GM21737 (cell line): ENCODE measurements around the gene NXF2.
"Not testable (repeated sequence)": the region's sequence is repeated elsewhere in the genome, so short reads cannot be mapped to it uniquely, and the experiment has no call there.

Source experiments
- ATAC-seq: cut with Tn5 transposase; IDR thresholded peaks from one replicate; pipeline ENCODE4 v1.9.1; 2021; ENCODE audit warnings: mild to moderate bottlenecking, moderate library complexity; ENCODE audit not compliant: unreplicated experiment

Gene NXF2

DNA sequence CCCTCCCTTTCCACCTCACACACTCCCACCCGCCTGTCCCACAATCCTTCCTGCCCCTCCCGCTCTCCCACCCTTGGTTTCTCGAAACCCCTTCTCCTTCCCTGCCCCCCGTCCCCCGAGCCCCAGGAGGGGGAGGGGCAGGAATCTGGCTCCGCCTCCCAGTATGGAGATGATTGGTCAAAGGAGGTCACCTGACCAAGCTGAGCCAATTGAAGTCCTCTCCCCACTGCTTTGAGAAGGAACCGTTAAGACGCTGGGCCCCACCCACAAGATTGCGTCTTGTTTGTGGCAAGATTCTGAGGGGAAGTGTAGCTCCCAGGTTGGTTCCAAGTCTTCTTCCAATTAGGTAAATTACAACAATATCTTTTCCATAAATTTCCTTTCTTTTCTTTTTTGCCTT, at the start of gene NXF2:
TSS of gene NXF2 (plus strand) at position 275 of the 400 bp plus-strand sequence. CDS start 59,912 bp downstream, outside the sequence.
- ATAC-seq: not testable (repeated sequence)

DNA sequence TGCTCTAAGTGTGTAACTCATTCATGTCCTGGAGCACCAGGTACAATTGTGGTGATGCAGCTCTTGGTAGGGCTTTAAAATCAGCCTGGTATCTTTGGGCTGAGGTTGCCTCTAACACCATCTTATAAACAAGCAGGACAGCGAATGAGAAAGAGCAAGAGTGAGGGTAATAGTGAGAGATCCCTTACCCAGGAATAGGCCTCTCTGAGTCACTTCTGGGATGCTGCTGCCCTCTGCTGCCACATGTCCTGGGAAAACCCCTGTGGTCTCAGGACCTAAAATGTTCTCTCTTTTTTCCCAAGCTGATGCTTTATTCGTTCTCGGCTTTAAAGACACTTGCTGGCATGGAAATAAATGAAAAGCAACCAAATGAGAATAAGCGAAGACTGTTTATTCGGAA, 39.0 kb upstream of the NXF2 start:
- not testable (repeated sequence) for ATAC-seq

GRCh38 chrX:102214986-102215385, 32.0 kb upstream of the NXF2 start, which contains the start of gene TCP11X1:
Gene TCP11X1, plus strand, starts transcription at chrX:102215301.
- ATAC-seq: not testable (repeated sequence)

DNA sequence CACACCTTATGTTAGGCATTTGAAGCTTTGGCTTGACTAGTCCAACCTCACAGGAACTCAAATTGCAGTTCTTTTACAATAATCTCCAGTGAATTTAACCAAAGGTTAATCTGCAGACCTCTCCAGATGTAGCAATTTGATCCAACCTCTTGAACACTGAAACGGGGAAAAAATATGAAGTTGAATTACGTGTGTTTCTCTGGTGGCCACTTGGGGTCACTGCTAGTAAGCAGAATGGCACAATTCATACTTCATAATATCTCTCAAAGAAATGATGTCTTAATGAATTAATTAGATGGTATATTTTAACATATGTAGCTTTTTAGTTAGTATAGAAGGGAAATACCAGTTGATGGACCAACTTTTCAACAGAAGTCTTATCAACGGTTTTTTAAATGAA, 30.5 kb upstream of the NXF2 start:
- ATAC-seq: not testable (repeated sequence)

- not testable (repeated sequence) for ATAC-seq
Observed at GRCh38 chrX:102235678-102236077, 11.3 kb upstream of the NXF2 start.

GRCh38 chrX:102240265-102240664, 6.7 kb upstream of the NXF2 start:
- not testable (repeated sequence) for ATAC-seq

GRCh38 chrX:102272231-102272630, 25.3 kb downstream of the NXF2 start:
- not testable (repeated sequence) for ATAC-seq

- ATAC-seq: no peak
Observed at GRCh38 chrX:102338162-102338561, 91.2 kb downstream of the NXF2 start.

DNA sequence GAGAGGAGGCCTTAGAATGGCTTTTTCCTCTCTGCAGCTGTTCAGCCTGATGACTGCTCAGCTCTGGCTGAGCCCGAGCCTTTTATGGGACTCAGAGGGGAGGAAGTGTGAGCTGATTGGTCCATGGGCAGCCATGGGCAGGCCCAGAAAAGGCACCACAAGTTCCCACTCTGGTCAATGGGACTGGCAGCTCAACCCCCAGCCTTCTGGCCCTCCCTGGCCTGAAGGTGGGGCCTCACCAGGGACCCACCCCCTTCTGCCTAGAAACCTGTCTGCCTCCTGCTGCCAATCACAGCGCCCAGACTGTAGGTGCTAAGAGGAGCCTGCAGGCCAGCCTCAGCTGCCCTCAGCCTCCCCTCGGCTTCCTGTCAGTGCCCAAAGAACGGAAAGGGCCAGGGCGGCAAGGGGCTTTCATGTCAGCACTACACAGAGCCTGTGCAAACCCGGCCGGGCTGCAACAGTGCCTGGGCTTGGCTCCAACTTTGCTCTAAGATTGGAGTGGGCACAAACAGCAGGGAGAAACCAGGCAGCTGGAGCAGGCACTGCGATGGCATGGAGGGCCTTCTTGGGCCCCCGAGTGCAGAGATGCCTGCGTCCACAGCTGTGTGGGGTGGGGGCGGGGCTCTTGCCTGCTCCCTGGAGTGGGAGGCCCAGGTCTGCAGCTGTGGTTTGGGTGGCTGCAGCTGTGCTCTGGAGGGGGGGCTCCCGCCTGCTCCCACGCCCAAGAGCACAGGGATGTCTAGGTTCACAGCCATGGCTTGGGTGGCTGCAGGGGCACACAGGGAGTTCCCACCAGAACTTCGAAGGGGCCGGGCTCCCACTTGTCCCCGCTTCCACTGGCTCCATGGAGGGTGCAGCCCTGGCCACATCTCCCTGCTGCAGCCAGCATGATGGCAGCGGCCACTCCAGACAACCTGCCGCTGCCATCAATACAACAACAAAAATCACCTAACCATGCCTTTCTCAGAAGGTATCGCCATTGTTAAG, 92.6 kb downstream of the NXF2 start:
- ATAC-seq: no peak

DNA sequence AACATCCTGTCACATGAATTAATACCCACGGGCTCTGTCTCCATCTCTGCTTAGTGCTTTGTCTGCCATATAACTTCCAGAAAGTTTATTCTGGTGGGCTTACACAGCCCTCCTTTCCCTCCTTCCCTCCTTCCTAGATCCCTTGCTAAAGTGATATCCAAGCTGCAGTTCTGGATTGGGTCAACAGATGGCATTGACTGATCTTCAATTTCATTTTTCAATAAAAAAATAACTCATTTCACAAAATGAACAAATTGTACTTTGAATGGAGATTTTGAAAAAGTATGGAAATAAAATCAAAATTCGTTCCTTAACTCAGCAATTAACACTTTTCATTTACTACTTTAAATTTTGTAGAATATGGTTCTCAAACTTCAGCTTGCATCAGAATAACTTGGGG, 94.9 kb downstream of the NXF2 start:
- ATAC-seq: no peak

DNA sequence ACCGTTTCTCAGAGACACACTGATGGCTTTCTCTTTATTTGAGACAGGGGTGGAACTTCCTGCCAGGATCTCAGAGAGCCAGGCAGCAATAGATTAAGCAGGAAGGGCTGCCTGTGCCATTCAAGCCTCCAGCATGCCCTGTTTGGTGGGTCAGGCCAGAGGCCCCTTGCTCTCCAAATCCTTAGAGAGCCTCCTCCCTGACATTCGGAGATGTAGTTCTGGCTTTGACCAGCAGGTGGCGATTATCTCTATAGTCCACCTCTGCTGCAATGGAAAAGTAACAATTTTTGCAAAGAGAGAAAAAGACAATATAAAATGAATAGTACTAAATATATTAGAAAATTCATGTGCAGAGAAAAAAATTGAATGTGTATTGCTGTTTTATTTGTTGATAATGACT, 98.9 kb downstream of the NXF2 start:
- ATAC-seq: no peak
